Stomach (tissue), 9 donors: ENCODE measurements around the gene ERCC4. TPM values are rescaled to one million over a fixed set of nuclear protein-coding genes. Genes with fewer than 3 reads are reported as not detected.

Experiments used
- DNase-seq, 2 donors: peaks; one replicate each; pipeline versions ENCODE4 v3.0.0 to v3.0.0-alpha.2; 2013 to 2019
- H3K27ac ChIP-seq, 5 donors: fragments of 200-600 bp in 4 of 5; sonication (generic) in 4 of 5; one replicate each; pipeline ENCODE4 v1.5.1; 2013 to 2019; ENCODE audit warnings: mild to moderate bottlenecking in 1 of 5, moderate library complexity in 1 of 5
- H3K27me3 ChIP-seq, 3 donors: fragments of 200-600 bp; sonication (generic); one replicate each; pipeline ENCODE4 v1.5.1; 2017 to 2019; ENCODE audit warnings: mixed run types in 1 of 3
- H3K36me3 ChIP-seq, 4 donors: fragments of 200-600 bp; sonication (generic); 1 replicate in 3 of 4; 2 replicates in 1 of 4; pipeline ENCODE4 v1.5.1; 2016 to 2019
- H3K4me1 ChIP-seq, 4 donors: fragments of 200-600 bp; sonication (generic); one replicate each; pipeline ENCODE4 v1.5.1; 2016 to 2019
- H3K4me3 ChIP-seq, 4 donors: fragments of 200-600 bp; sonication (generic) in 3 of 4; one replicate each; pipeline ENCODE4 v1.5.1; 2016 to 2019; ENCODE audit warnings: mild to moderate bottlenecking in 1 of 4
- H3K9me3 ChIP-seq, 4 donors: fragments of 200-600 bp; sonication (generic); one replicate each; pipeline ENCODE4 v1.5.1; 2016 to 2019
- EP300 ChIP-seq: sonication (generic); formaldehyde crosslinking; IDR thresholded peaks from one replicate; pipeline ENCODE4 v1.6.1; 2017; ENCODE audit warnings: antibody characterized with exemption
- POLR2A ChIP-seq, 4 donors: fragments of 450-650 bp; IDR thresholded peaks; one replicate each; pipeline ENCODE4 v1.6.1; 2016; ENCODE audit warnings: antibody characterized with exemption in 4 of 4, control low read depth in 2 of 4, mild to moderate bottlenecking in 1 of 4, moderate library complexity in 1 of 4
- POLR2AphosphoS5 ChIP-seq, 3 donors: sonication (generic); formaldehyde crosslinking; IDR thresholded peaks; one replicate each; pipeline ENCODE4 v1.6.1; 2016; ENCODE audit warnings: antibody characterized with exemption in 3 of 3
- WGBS, 5 donors: extraction: QIAGEN DNeasy Blood & Tissue Kit in 3 of 5; methylation state at CpG; one replicate each; pipeline versions ENCODE4 v1.1.5 to v1.1.7; 2013 to 2018; 5-methylcytosine and 5-hydroxymethylcytosine counted together
- intact Hi-C: fragments of 100-400 bp; cut with DNase I; formaldehyde crosslinking; loops from one replicate; pipeline ENCODE4 v1.15.1; 2023; ENCODE audit warnings: low total_unique reads
- polyA plus RNA-seq, 3 donors: library from polyadenylated mRNA; stranded (reverse); fragments of 200-250 nt; gene quantifications; one replicate each; pipeline ENCODE4 v1.2.3, GENCODE V29; 2013
- total RNA-seq, 5 donors: library from RNA; depleted of rRNA; stranded (reverse); fragments of >200 nt; gene quantifications; one replicate each; pipeline versions ENCODE4 v1.1.0 to v1.2.3, GENCODE V29; 2014 to 2016
- TF ChIP-seq, protein P1 (sequence below), 7 experiments: fragments of 450-650 bp in 4 of 7; fragments of 200-600 bp in 3 of 7; sonication (generic) in 3 of 7; IDR thresholded peaks; one replicate each; pipeline ENCODE4 v1.5.1; 2016 to 2019; ENCODE audit warnings: antibody characterized with exemption in 7 of 7, control low read depth in 2 of 7, mild to moderate bottlenecking in 1 of 7
- donor health status: healthy with polysubstance abuse.
- donor health status: Bipolar disorder and iron deficiency.
- donor health status: healthy.

Gene ERCC4
- total and polyA plus RNA-seq, 8 donors, result 1.2 to 45.8 (median 7.7) TPM

- Histone ChIP-seq H3K27me3 (no peaks in the 10 kb centered on the region), H3K4me3 (no peak overlapping the region), H3K36me3 (no peaks in the 10 kb centered on the region), H3K9me3 (peaks cover 0 to 6% (median 5%) of the 10 kb centered on the region in 4 donors), H3K4me1 (peaks cover 0 to 9% (median 2%) of the 10 kb centered on the region in 4 donors), H3K27ac (no peak overlapping the region)
- TF ChIP-seq POLR2AphosphoS5 (IDR thresholded peaks at IDR 0.05) (no peak), POLR2A (IDR thresholded peaks at IDR 0.05) (no peak), EP300 (no peak)
- TF ChIP-seq, protein P1, sequence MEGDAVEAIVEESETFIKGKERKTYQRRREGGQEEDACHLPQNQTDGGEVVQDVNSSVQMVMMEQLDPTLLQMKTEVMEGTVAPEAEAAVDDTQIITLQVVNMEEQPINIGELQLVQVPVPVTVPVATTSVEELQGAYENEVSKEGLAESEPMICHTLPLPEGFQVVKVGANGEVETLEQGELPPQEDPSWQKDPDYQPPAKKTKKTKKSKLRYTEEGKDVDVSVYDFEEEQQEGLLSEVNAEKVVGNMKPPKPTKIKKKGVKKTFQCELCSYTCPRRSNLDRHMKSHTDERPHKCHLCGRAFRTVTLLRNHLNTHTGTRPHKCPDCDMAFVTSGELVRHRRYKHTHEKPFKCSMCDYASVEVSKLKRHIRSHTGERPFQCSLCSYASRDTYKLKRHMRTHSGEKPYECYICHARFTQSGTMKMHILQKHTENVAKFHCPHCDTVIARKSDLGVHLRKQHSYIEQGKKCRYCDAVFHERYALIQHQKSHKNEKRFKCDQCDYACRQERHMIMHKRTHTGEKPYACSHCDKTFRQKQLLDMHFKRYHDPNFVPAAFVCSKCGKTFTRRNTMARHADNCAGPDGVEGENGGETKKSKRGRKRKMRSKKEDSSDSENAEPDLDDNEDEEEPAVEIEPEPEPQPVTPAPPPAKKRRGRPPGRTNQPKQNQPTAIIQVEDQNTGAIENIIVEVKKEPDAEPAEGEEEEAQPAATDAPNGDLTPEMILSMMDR (IDR thresholded peaks at IDR 0.05), result no peak
- WGBS, 5 donors, result 74 to 91% (median 88%) methylated on average over 3 of the region's 3 CpGs
- DNase-seq, result no peak
- intact Hi-C loops, result no loop called here
These were observed 21.7 kb upstream of the ERCC4 start for GRCh38 chr16:13898233-13898632.

DNA sequence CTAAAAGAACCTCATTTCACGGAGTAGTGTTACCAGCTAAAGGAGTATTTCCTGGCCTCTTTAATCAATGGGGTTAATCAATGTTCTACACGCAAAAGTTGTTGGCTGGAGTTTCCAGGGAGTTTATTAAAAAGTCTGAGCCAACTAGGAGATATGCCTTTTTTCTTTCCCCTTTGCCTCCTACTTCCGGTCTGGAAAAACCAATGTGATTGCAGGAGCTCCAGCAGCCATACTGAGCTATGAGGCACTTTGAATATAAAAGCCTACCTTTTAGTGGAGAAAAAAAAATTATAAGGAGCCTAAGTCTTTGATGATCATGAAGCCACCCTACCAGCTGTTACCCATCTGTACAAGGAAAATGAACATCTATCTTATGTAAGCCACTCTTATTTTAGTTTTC lies 17.9 kb upstream of the ERCC4 start:
- Histone ChIP-seq H3K36me3 (no peaks in the 10 kb centered on the region), H3K4me1 (peaks cover 0 to 10% (median 0%) of the 10 kb centered on the region in 4 donors), H3K27me3 (no peaks in the 10 kb centered on the region), H3K4me3 (no peak overlapping the region), H3K27ac (no peak overlapping the region), H3K9me3 (peaks cover 0 to under 1% (median 0%) of the 10 kb centered on the region in 4 donors)
- WGBS, 5 donors, result 61 to 80% (median 73%) methylated on average over 3 of the region's 3 CpGs
- TF ChIP-seq, protein P1 (IDR thresholded peaks at IDR 0.05), result no peak
- TF ChIP-seq POLR2A (IDR thresholded peaks at IDR 0.05) (no peak), POLR2AphosphoS5 (IDR thresholded peaks at IDR 0.05) (no peak), EP300 (no peak)
- no peak for DNase-seq
- intact Hi-C loops, result no loop called here

DNA sequence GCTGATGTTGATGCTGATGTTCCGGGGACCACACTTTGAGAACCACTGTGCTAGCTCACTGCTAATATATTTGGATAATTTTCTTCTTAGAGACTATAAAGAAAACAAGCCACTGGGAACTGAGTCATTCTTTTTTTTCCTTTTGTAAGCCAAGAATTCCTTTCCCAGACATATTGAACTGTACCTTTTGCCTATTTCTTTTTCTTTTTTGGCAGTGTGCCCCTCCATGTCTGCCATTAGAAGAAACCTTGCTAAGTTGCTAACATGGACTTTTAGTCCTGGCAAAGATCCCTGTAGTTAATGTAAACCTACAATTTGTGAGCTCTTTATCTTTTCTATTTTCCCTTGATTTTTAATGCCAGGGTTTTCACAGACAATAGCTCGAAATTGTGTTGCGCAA lies 17.3 kb upstream of the ERCC4 start:
- DNase-seq, result peak in 1 of 2 donors; percentile 38
- Histone ChIP-seq H3K27ac (peak overlapping the region in 1 of 5 donors; percentile 12), H3K9me3 (no peaks in the 10 kb centered on the region), H3K4me3 (no peak overlapping the region), H3K4me1 (peaks cover 0 to 10% (median 0%) of the 10 kb centered on the region in 4 donors), H3K36me3 (no peaks in the 10 kb centered on the region), H3K27me3 (no peaks in the 10 kb centered on the region)
- TF ChIP-seq POLR2AphosphoS5 (IDR thresholded peaks at IDR 0.05) (no peak), EP300 (no peak), POLR2A (IDR thresholded peaks at IDR 0.05) (no peak)
- TF ChIP-seq, protein P1 (IDR thresholded peaks at IDR 0.05), result no peak
- intact Hi-C loops, result no loop called here
- WGBS, 5 donors, result 34 to 57% (median 48%) methylated on average over 3 of the region's 3 CpGs

GRCh38 chr16:13904179-13904691 lies 15.7 kb upstream of the ERCC4 start:
- Histone ChIP-seq H3K9me3 (no peaks in the 10 kb centered on the region), H3K36me3 (no peaks in the 10 kb centered on the region), H3K4me3 (no peak overlapping the region), H3K27ac (no peak overlapping the region), H3K4me1 (peaks cover under 1 to 15% (median 3%) of the 10 kb centered on the region in 4 donors), H3K27me3 (peaks cover 0 to 10% (median 0%) of the 10 kb centered on the region in 3 donors)
- TF ChIP-seq POLR2A (IDR thresholded peaks at IDR 0.05) (no peak), POLR2AphosphoS5 (IDR thresholded peaks at IDR 0.05) (no peak), EP300 (no peak)
- TF ChIP-seq, protein P1 (IDR thresholded peaks at IDR 0.05), result no peak
- intact Hi-C loops, result no loop called here
- no peak for DNase-seq
- WGBS, 5 donors, result 55 to 75% (median 70%) methylated on average over 1 of the region's 1 CpG
